GM13977 (cell line): ENCODE results near the gene ROBO1.

Experiments used
- DNase-seq: peaks from one replicate; pipeline ENCODE4 v3.0.0; 2012; ENCODE audit warnings: low spot score
- CTCF ChIP-seq: IDR thresholded peaks from 2 replicates; pipeline ENCODE4 v1.5.1; 2012; ENCODE audit warnings: mild to moderate bottlenecking, control low read depth; ENCODE audit not compliant: insufficient read depth; ENCODE audit errors: extremely low read depth, missing control alignments
- in situ Hi-C: fragments of 300-500 bp; cut with MboI; formaldehyde crosslinking; loops from one replicate; pipeline ENCODE4 v1.12.0; 2022; ENCODE audit warnings: low sequenced_read_pairs, low pct_unique_long_range_greater_than_20kb, mixed read lengths, inconsistent platforms; ENCODE audit not compliant: unreplicated experiment

The ROBO1 gene

GRCh38 chr3:79125313-79125984 lies 642.3 kb downstream of the ROBO1 start:
- in situ Hi-C loops: no loop called here
- no peak for TF ChIP-seq CTCF
- DNase-seq: no peak

DNA sequence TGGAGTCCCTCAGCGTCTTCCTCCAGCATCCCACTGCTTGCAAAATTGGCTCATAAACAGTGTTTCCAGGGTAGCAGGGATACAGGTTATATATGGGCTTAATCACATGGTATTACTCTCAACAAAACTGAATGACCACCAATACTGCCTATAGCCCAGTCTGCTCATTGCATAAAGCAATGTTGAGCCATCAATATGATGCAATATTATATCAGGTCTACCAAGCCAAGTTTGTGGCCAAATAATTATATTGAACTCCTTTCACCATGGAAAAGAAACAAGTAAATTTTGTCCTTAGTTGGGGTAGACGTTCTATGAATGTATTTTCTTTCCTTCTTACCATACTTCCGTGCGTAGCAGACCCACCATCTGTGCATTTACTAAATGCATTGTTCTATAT lies 652.3 kb downstream of the ROBO1 start:
- TF ChIP-seq CTCF: no peak
- in situ Hi-C loops: no loop called here
- DNase-seq: no peak

DNA sequence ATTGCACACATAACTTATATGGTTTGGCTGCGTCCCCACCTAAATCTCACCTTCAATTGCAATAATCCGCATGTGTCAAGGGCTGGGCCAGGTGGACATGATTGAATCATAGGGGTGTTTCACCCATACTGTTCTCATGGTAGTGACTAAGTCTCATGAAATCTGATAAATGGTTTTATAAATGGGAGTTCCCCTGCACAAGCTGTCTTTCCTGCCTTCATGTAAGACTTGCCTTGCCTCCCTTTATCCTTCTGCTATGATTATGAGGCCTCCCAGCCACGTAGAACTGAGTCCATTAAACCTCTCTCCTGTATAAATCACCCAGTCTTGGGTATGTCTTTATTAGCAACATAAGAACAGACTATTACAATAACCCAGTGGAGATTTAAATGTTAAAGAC lies 653.9 kb downstream of the ROBO1 start:
- DNase-seq: no peak
- in situ Hi-C loops: no loop called here
- TF ChIP-seq CTCF: no peak

DNA sequence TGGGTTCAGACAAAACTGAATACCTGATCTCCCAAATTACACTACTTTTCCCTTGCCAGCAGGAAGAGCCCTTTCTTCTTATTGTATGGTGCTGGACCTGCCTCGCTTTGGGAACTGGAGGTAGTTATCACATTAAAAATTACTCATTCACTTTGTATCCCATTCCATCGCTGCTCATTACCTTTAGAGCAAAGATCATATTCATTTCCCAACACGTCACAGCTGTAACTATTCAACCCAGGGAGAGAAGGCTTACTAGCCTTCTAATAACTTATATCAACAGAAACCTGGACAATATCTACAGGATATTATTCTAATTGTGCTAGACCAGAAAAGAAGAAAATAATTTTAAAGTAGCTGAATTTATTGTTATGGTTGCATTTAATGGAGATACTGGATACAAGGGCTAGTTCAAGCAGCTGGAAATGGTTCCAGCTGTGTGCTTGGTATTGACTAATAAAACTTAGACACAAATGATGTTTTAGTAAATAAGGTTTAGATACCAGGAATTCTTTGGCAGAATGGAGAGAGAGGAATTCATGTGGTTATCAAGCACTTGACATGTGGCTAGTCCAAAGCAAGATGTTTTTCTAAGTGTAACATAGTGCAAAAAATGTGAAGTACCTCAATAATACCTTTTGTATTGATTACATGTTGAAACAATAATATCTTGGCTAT lies 656.3 kb downstream of the ROBO1 start:
- TF ChIP-seq CTCF: no peak
- in situ Hi-C loops: no loop called here
- no peak for DNase-seq

GRCh38 chr3:79109754-79110153 lies 658.0 kb downstream of the ROBO1 start:
- TF ChIP-seq CTCF: no peak
- no peak for DNase-seq
- in situ Hi-C loops: no loop called here

DNA sequence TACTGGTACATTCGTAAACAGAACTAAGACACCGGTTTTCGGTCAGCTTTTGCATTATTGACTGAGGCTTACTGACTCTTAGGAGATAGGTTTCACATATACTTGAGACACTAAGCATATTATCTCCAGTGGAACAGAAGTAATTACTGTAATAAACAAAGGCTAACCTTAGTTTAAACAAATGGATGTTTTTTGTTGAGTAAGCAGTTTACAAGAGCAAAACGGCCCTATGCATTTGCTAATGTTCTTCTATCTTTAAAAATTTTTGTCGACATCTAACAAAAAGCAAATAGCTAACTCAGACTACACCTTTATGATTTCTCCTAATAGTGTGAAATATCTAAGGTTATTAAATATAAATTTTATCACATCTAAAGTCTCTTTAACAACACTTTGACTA lies 664.5 kb downstream of the ROBO1 start:
- no peak for TF ChIP-seq CTCF
- no peak for DNase-seq
- in situ Hi-C loops: no loop called here
